ENCODE results near the gene NARS2. TPM values are rescaled to one million over a fixed set of nuclear protein-coding genes. Genes with fewer than 3 reads are reported as not detected.

Gene NARS2
- total RNA-seq, 1 experiment from 2014 or later, result 51.8 TPM

GRCh38 chr11:78420796-78421209 is 153.9 kb downstream of the NARS2 start:
- H3K27me3 ChIP-seq (ENCODE audit: control insufficient read depth, insufficient read depth, low read length), result peaks cover 16% of the 10 kb centered on the region
- H3K36me3 ChIP-seq (replicated peaks; ENCODE audit: control insufficient read depth, insufficient read depth, low read length), result no peaks in the 10 kb centered on the region
- no peak overlapping the region for H3K4me3 ChIP-seq (ENCODE audit: insufficient read depth, low read depth, low read length)
- no peak for DNase-seq

GRCh38 chr11:78420255-78420764 is 154.4 kb downstream of the NARS2 start:
- H3K36me3 ChIP-seq (replicated peaks; ENCODE audit: control insufficient read depth, insufficient read depth, low read length), result no peaks in the 10 kb centered on the region
- H3K27me3 ChIP-seq (ENCODE audit: control insufficient read depth, insufficient read depth, low read length), result peaks cover 16% of the 10 kb centered on the region
- peak; percentile 54 for DNase-seq
- H3K4me3 ChIP-seq (ENCODE audit: insufficient read depth, low read depth, low read length), result no peak overlapping the region

GRCh38 chr11:78419327-78419726 is 155.3 kb downstream of the NARS2 start:
- no peaks in the 10 kb centered on the region for H3K36me3 ChIP-seq (replicated peaks; ENCODE audit: control insufficient read depth, insufficient read depth, low read length)

GRCh38 chr11:78418584-78419211 is 156.0 kb downstream of the NARS2 start:
- H3K36me3 ChIP-seq (replicated peaks; ENCODE audit: control insufficient read depth, insufficient read depth, low read length), result no peaks in the 10 kb centered on the region
- peak overlapping the region; percentile 74 for H3K4me3 ChIP-seq (ENCODE audit: insufficient read depth, low read depth, low read length)
- H3K27me3 ChIP-seq (ENCODE audit: control insufficient read depth, insufficient read depth, low read length), result peaks cover 16% of the 10 kb centered on the region

More at GRCh38 chr11:78419327-78419726, 155.3 kb downstream of the NARS2 start:
- H3K4me3 ChIP-seq (ENCODE audit: insufficient read depth, low read depth, low read length), result no peak overlapping the region
- peaks cover 16% of the 10 kb centered on the region for H3K27me3 ChIP-seq (ENCODE audit: control insufficient read depth, insufficient read depth, low read length)
- DNase-seq, result no peak

GRCh38 chr11:78417888-78418583 is 156.6 kb downstream of the NARS2 start:
- H3K27me3 ChIP-seq (ENCODE audit: control insufficient read depth, insufficient read depth, low read length), result peaks cover 16% of the 10 kb centered on the region
- H3K36me3 ChIP-seq (replicated peaks; ENCODE audit: control insufficient read depth, insufficient read depth, low read length), result no peaks in the 10 kb centered on the region
- DNase-seq, result peak; percentile 94
- H3K4me3 ChIP-seq (ENCODE audit: insufficient read depth, low read depth, low read length), result peak overlapping the region; percentile 74

More at GRCh38 chr11:78418584-78419211, 156.0 kb downstream of the NARS2 start:
- DNase-seq, result no peak

- peak within 1 kb of the TSS; percentile 78 for H3K4me3 ChIP-seq (ENCODE audit: insufficient read depth, low read depth, low read length)
- H3K27me3 ChIP-seq (ENCODE audit: control insufficient read depth, insufficient read depth, low read length), result peaks cover 16% of the 10 kb centered on the region
- no peaks in the 10 kb centered on the region for H3K36me3 ChIP-seq (replicated peaks; ENCODE audit: control insufficient read depth, insufficient read depth, low read length)
- DNase-seq, result peak; percentile 78
These were observed 157.3 kb downstream of the NARS2 start, which contains the start of gene GAB2 for GRCh38 chr11:78417175-78417887. TSS of gene GAB2 (minus strand) at chr11:78417820. CDS start at chr11:78417720, 100 bp downstream.

GRCh38 chr11:78416285-78417174 is 158.1 kb downstream of the NARS2 start:
- H3K4me3 ChIP-seq (ENCODE audit: insufficient read depth, low read depth, low read length), result peak overlapping the region; percentile 78
- no peaks in the 10 kb centered on the region for H3K36me3 ChIP-seq (replicated peaks; ENCODE audit: control insufficient read depth, insufficient read depth, low read length)
- H3K27me3 ChIP-seq (ENCODE audit: control insufficient read depth, insufficient read depth, low read length), result peaks cover 16% of the 10 kb centered on the region
- peak; percentile 85 for DNase-seq

- H3K4me3 ChIP-seq (ENCODE audit: insufficient read depth, low read depth, low read length), result no peak overlapping the region
- peaks cover 16% of the 10 kb centered on the region for H3K27me3 ChIP-seq (ENCODE audit: control insufficient read depth, insufficient read depth, low read length)
- DNase-seq, result no peak
- H3K36me3 ChIP-seq (replicated peaks; ENCODE audit: control insufficient read depth, insufficient read depth, low read length), result no peaks in the 10 kb centered on the region
These were observed 159.3 kb downstream of the NARS2 start for GRCh38 chr11:78415338-78415737.

- no peak for DNase-seq
- Histone ChIP-seq H3K27me3 (ENCODE audit: control insufficient read depth, insufficient read depth, low read length) (peaks cover 14% of the 10 kb centered on the region), H3K36me3 (replicated peaks; ENCODE audit: control insufficient read depth, insufficient read depth, low read length) (no peaks in the 10 kb centered on the region), H3K4me3 (ENCODE audit: insufficient read depth, low read depth, low read length) (no peak overlapping the region)
These were observed 160.2 kb downstream of the NARS2 start for GRCh38 chr11:78414321-78415051.

- H3K36me3 ChIP-seq (replicated peaks; ENCODE audit: control insufficient read depth, insufficient read depth, low read length), result no peaks in the 10 kb centered on the region
- H3K4me3 ChIP-seq (ENCODE audit: insufficient read depth, low read depth, low read length), result no peak overlapping the region
- DNase-seq, result no peak
- no peaks in the 10 kb centered on the region for H3K27me3 ChIP-seq (ENCODE audit: control insufficient read depth, insufficient read depth, low read length)
These were observed 166.0 kb downstream of the NARS2 start for GRCh38 chr11:78408619-78409018.

GRCh38 chr11:78406568-78407196 is 168.0 kb downstream of the NARS2 start:
- H3K36me3 ChIP-seq (replicated peaks; ENCODE audit: control insufficient read depth, insufficient read depth, low read length), result no peaks in the 10 kb centered on the region

GRCh38 chr11:78405805-78406204 is 168.9 kb downstream of the NARS2 start:
- no peak for DNase-seq
- H3K36me3 ChIP-seq (replicated peaks; ENCODE audit: control insufficient read depth, insufficient read depth, low read length), result no peaks in the 10 kb centered on the region
- H3K4me3 ChIP-seq (ENCODE audit: insufficient read depth, low read depth, low read length), result no peak overlapping the region
- no peaks in the 10 kb centered on the region for H3K27me3 ChIP-seq (ENCODE audit: control insufficient read depth, insufficient read depth, low read length)

More at GRCh38 chr11:78406568-78407196, 168.0 kb downstream of the NARS2 start:
- Histone ChIP-seq H3K27me3 (ENCODE audit: control insufficient read depth, insufficient read depth, low read length) (no peaks in the 10 kb centered on the region), H3K4me3 (ENCODE audit: insufficient read depth, low read depth, low read length) (no peak overlapping the region)
- DNase-seq, result no peak

GRCh38 chr11:78403781-78404180 is 170.9 kb downstream of the NARS2 start:
- Histone ChIP-seq H3K36me3 (replicated peaks; ENCODE audit: control insufficient read depth, insufficient read depth, low read length) (no peaks in the 10 kb centered on the region), H3K4me3 (ENCODE audit: insufficient read depth, low read depth, low read length) (no peak overlapping the region), H3K27me3 (ENCODE audit: control insufficient read depth, insufficient read depth, low read length) (no peaks in the 10 kb centered on the region)
- no peak for DNase-seq

Data from H7 (cell line).